Caco-2 (cell line): Measurements from ENCODE around the gene PTPRN. TPM values are rescaled to one million over a fixed set of nuclear protein-coding genes. Genes with fewer than 3 reads are reported as not detected.

Experiments used
- BruUV-seq: library from RNA; stranded (reverse); fragments of 400-500 nt; replicated peaks from 2 replicates; lab custom pipeline; 2021; lab: Mats Ljungman, UMichigan
- CTCF ChIA-PET: fragments of 300-600 bp; sonication (Branson Sonifier 250); formaldehyde crosslinking; loops from one replicate; lab custom pipeline; 2022; ENCODE audit warnings: antibody characterized with exemption; lab: Charles Lee
- POLR2A ChIA-PET: fragments of 300-600 bp; sonication (Branson Sonifier 250); formaldehyde crosslinking; loops from one replicate; lab custom pipeline; 2022; ENCODE audit warnings: antibody characterized with exemption; lab: Charles Lee
- DNase-seq, 2 experiments: peaks; one replicate each; pipeline versions ENCODE4 v3.0.0 to v3.0.0-alpha.2; 2020 to 2022
- H3K27me3 ChIP-seq: replicated peaks from 2 replicates; pipeline ENCODE4 v1.6.0; 2011; ENCODE audit warnings: low read length; ENCODE audit not compliant: control insufficient read depth, insufficient read depth
- H3K36me3 ChIP-seq: 2 replicates; pipeline ENCODE4 v1.5.1; 2011; ENCODE audit warnings: low read length; ENCODE audit not compliant: control insufficient read depth, insufficient read depth
- H3K4me1 ChIP-seq: fragments of 250-450 bp; sonication (Bioruptor Pico); 2 replicates; pipeline ENCODE4 v1.5.1; 2020; ENCODE audit warnings: mild to moderate bottlenecking
- H3K4me3 ChIP-seq: 2 replicates; pipeline ENCODE4 v1.5.1; 2011; ENCODE audit warnings: low read depth, mild to moderate bottlenecking, control low read depth, low read length
- H3K9me3 ChIP-seq: fragments of 250-450 bp; sonication (Bioruptor Pico); 2 replicates; pipeline ENCODE4 v1.5.1; 2020; ENCODE audit warnings: mild to moderate bottlenecking, moderate library complexity
- H3K27ac Mint-ChIP-seq: one replicate; pipeline ENCODE4 v1.8.0; 2022; ENCODE audit warnings: mixed read lengths; ENCODE audit not compliant: unreplicated experiment
- H3K27me3 Mint-ChIP-seq: one replicate; pipeline ENCODE4 v1.8.0; 2022; ENCODE audit warnings: mixed read lengths; ENCODE audit not compliant: insufficient read depth, unreplicated experiment
- H3K36me3 Mint-ChIP-seq: one replicate; pipeline ENCODE4 v1.8.0; 2022; ENCODE audit warnings: mild to moderate bottlenecking, mixed read lengths; ENCODE audit not compliant: insufficient read depth, unreplicated experiment
- H3K4me1 Mint-ChIP-seq: one replicate; pipeline ENCODE4 v1.8.0; 2022; ENCODE audit warnings: low read depth, mixed read lengths; ENCODE audit not compliant: unreplicated experiment
- H3K4me3 Mint-ChIP-seq: one replicate; pipeline ENCODE4 v1.8.0; 2022; ENCODE audit warnings: mild to moderate bottlenecking, moderate library complexity, mixed read lengths; ENCODE audit not compliant: unreplicated experiment
- H3K9me3 Mint-ChIP-seq: one replicate; pipeline ENCODE4 v1.8.0; 2022; ENCODE audit warnings: mixed read lengths; ENCODE audit not compliant: unreplicated experiment
- intact Hi-C: fragments of 100-400 bp; cut with micrococcal nuclease; formaldehyde crosslinking; loops from one replicate; pipeline ENCODE4 v1.10.0; 2022; ENCODE audit not compliant: unreplicated experiment
- total RNA-seq: library from RNA; stranded (reverse); gene quantifications from 2 replicates; pipeline ENCODE4 v1.2.3, GENCODE V29; 2022
- TF ChIP-seq, protein P1 (sequence below), 2 experiments: fragments of 200-600 bp in 1 of 2; IDR thresholded peaks; 1 replicate in 1 of 2; 2 replicates in 1 of 2; pipeline versions ENCODE4 v1.5.1 to v1.8.0; 2011 to 2022; ENCODE audit warnings: antibody characterized with exemption in 1 of 2, control low read depth in 1 of 2, inconsistent platforms in 1 of 2, low read depth in 1 of 2, low read length in 1 of 2, mild to moderate bottlenecking in 1 of 2, moderate library complexity in 1 of 2; ENCODE audit not compliant: insufficient read depth in 1 of 2, severe bottlenecking in 1 of 2, unreplicated experiment in 1 of 2

Gene PTPRN
- total RNA-seq, 1 experiment from 2014 or later = not detected

DNA sequence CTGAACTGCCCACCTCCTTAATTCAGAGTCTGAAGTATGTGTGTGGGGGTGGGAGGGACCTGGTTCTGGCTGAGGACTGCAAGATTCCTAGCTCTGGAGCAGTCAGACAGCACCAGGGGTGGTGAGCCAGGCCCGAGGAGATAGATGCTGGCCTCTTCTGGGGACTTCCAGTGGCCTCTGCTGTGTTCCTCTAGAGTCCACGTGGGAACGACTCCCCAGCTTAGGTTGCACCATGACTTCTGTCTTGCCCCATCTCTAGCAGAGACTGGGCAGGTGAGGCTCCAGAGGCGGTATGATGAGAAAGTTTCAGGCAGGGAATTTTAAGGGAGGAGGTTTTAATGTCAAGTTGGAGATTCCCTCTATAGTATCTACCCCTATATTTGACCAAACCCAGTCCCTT is 45.4 kb upstream of the PTPRN start:
- no peaks in the 10 kb centered on the region for H3K36me3 ChIP-seq
- Mint-ChIP-seq H3K4me1 (no peaks in the 10 kb centered on the region), H3K27ac (no peak overlapping the region), H3K9me3 (no peaks in the 10 kb centered on the region), H3K36me3 (no peaks in the 10 kb centered on the region), H3K4me3 (no peak overlapping the region), H3K27me3 (peaks cover 7% of the 10 kb centered on the region)
- H3K4me3 ChIP-seq = no peak overlapping the region
- TF ChIP-seq, protein P1, sequence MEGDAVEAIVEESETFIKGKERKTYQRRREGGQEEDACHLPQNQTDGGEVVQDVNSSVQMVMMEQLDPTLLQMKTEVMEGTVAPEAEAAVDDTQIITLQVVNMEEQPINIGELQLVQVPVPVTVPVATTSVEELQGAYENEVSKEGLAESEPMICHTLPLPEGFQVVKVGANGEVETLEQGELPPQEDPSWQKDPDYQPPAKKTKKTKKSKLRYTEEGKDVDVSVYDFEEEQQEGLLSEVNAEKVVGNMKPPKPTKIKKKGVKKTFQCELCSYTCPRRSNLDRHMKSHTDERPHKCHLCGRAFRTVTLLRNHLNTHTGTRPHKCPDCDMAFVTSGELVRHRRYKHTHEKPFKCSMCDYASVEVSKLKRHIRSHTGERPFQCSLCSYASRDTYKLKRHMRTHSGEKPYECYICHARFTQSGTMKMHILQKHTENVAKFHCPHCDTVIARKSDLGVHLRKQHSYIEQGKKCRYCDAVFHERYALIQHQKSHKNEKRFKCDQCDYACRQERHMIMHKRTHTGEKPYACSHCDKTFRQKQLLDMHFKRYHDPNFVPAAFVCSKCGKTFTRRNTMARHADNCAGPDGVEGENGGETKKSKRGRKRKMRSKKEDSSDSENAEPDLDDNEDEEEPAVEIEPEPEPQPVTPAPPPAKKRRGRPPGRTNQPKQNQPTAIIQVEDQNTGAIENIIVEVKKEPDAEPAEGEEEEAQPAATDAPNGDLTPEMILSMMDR (IDR thresholded peaks at IDR 0.05; ENCODE audit: insufficient read depth in 1 of 2, low read depth in 1 of 2, low read length in 1 of 2, severe bottlenecking in 1 of 2, unreplicated experiment in 1 of 2) = no peak
- H3K4me1 ChIP-seq = no peaks in the 10 kb centered on the region
- BruUV-seq = no TSS peak
- ChIA-PET POLR2A (no interaction called here), CTCF (interaction anchor here (1.2 kb wide), 1 partner anchor 47 kb away, joined by 3 read pairs; no protein-coding TSS in a partner anchor)
- no peaks in the 10 kb centered on the region for H3K27me3 ChIP-seq
- intact Hi-C loops = no loop called here
- no peaks in the 10 kb centered on the region for H3K9me3 ChIP-seq
- DNase-seq = no peak

DNA sequence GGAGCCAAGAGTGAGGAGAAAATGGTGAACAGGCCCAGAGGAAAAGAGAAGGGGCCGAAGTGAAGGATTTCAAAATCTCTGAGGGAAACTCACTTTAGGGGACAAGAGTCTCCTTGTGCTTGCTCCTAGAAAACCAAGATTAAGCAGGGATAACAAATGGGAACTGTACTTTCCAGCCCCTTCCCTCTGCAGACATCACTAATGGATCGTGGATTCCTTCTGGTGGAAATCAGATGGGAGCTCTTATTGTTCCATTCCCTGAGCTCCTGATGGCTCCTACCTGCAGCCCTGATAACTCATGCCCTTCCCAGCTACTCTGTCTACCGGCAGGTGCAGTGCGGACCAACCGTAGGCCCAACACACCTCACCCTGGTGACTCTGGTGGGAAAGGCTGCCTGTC is 43.9 kb upstream of the PTPRN start:
- H3K9me3 Mint-ChIP-seq = no peaks in the 10 kb centered on the region
- H3K4me1 Mint-ChIP-seq = no peaks in the 10 kb centered on the region
- no peak for DNase-seq
- Histone ChIP-seq H3K36me3 (no peaks in the 10 kb centered on the region), H3K9me3 (no peaks in the 10 kb centered on the region), H3K4me3 (no peak overlapping the region), H3K4me1 (no peaks in the 10 kb centered on the region), H3K27me3 (no peaks in the 10 kb centered on the region)
- H3K4me3 Mint-ChIP-seq = no peak overlapping the region
- ChIA-PET POLR2A (no interaction called here), CTCF (interaction anchor here (1.4 kb wide), 1 partner anchor 58 kb away, joined by 6 read pairs; no protein-coding TSS in a partner anchor)
- no TSS peak for BruUV-seq
- intact Hi-C loops = loop anchor here (2.0 kb wide), 1 partner anchor 192 kb away; the partner anchor contains the start of gene NHEJ1
- H3K27me3 Mint-ChIP-seq = peaks cover 12% of the 10 kb centered on the region
- TF ChIP-seq, protein P1 (IDR thresholded peaks at IDR 0.05; ENCODE audit: insufficient read depth in 1 of 2, low read depth in 1 of 2, low read length in 1 of 2, severe bottlenecking in 1 of 2, unreplicated experiment in 1 of 2) = no peak
- H3K36me3 Mint-ChIP-seq = no peaks in the 10 kb centered on the region
- no peak overlapping the region for H3K27ac Mint-ChIP-seq

DNA sequence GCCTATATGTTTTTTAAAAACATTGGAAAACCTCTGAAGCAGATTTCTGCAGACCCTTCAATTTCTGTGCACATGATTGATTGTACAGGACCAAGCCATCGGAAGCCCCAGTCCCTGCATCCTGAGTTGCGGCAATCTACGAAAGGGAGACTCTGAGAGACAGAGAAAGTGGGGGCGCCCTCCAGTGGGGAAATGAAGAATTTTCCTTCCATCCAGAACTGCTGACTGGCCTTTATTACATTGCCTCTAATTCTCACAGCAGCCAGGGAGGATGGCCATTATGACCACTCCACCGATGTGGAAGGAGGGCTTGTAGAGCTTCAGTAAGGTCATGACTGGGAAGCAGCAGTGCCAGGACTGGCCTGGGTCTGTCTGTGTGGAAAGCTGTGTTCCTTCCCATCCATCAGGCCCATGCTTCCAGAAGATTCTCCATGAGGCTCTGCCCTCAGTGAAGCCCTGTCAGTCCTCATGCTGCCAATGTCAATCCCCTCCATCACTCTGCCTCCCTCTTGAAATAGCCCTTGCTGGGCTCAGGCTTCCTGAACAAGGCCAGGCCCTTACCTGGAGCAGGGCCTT is 43.3 kb upstream of the PTPRN start:
- Histone ChIP-seq H3K27me3 (no peaks in the 10 kb centered on the region), H3K4me3 (no peak overlapping the region), H3K9me3 (no peaks in the 10 kb centered on the region), H3K36me3 (no peaks in the 10 kb centered on the region), H3K4me1 (no peaks in the 10 kb centered on the region)
- peak; percentile 56 to 69 for DNase-seq
- Mint-ChIP-seq H3K27me3 (peaks cover 16% of the 10 kb centered on the region), H3K36me3 (no peaks in the 10 kb centered on the region), H3K27ac (no peak overlapping the region), H3K9me3 (no peaks in the 10 kb centered on the region), H3K4me3 (no peak overlapping the region), H3K4me1 (no peaks in the 10 kb centered on the region)
- intact Hi-C loops = loop anchor here (2.0 kb wide), 1 partner anchor 192 kb away; the partner anchor contains the start of gene NHEJ1
- TF ChIP-seq, protein P1 (IDR thresholded peaks at IDR 0.05; ENCODE audit: insufficient read depth in 1 of 2, low read depth in 1 of 2, low read length in 1 of 2, severe bottlenecking in 1 of 2, unreplicated experiment in 1 of 2) = peak; percentile 51 to 54
- CTCF ChIA-PET = interaction anchor here (1.4 kb wide), 1 partner anchor 58 kb away, joined by 6 read pairs; no protein-coding TSS in a partner anchor
- no TSS peak for BruUV-seq
- POLR2A ChIA-PET = no interaction called here
